WTC11 (cell line): Measurements from ENCODE around the gene LYZL4. TPM values are rescaled to one million over a fixed set of nuclear protein-coding genes. Genes with fewer than 3 reads are reported as not detected.

Experiments used
- ATAC-seq: fragments of 200-7000 bp; cut with Tn5 transposase; 2 replicates; pipeline ENCODE4 v1.10.0; 2021; ENCODE audit warnings: mild to moderate bottlenecking, moderate library complexity
- CTCF ChIA-PET: fragments of 300-600 bp; sonication (Branson Sonifier 250); formaldehyde crosslinking; loops from one replicate; lab custom pipeline; 2021; ENCODE audit warnings: antibody characterized with exemption; lab: Charles Lee
- POLR2A ChIA-PET: fragments of 350-600 bp; sonication (Branson Sonifier 250); formaldehyde crosslinking; loops from one replicate; lab custom pipeline; 2021; ENCODE audit warnings: antibody characterized with exemption; lab: Charles Lee
- DNase-seq: peaks from one replicate; pipeline ENCODE4 v3.0.0; 2021; ENCODE audit warnings: low spot score
- H3K27ac Mint-ChIP-seq: 2 replicates; pipeline ENCODE4 v1.8.0; 2021; ENCODE audit warnings: mixed read lengths
- H3K27me3 Mint-ChIP-seq: 2 replicates; pipeline ENCODE4 v1.8.0; 2021; ENCODE audit warnings: low read depth, mild to moderate bottlenecking, moderate library complexity, mixed read lengths
- H3K36me3 Mint-ChIP-seq: 2 replicates; pipeline ENCODE4 v1.8.0; 2021; ENCODE audit warnings: mixed read lengths
- H3K4me1 Mint-ChIP-seq: 2 replicates; pipeline ENCODE4 v1.8.0; 2022; ENCODE audit warnings: mixed read lengths
- H3K4me3 Mint-ChIP-seq: 2 replicates; pipeline ENCODE4 v1.8.0; 2021; ENCODE audit warnings: mild to moderate bottlenecking, moderate library complexity, mixed read lengths
- H3K9me3 Mint-ChIP-seq: 2 replicates; pipeline ENCODE4 v1.8.0; 2021; ENCODE audit warnings: mixed read lengths
- AFF4 ChIP-seq: sonication (generic); formaldehyde crosslinking; IDR thresholded peaks from 2 replicates; pipeline ENCODE4 v1.8.1; 2023; ENCODE audit warnings: mild to moderate bottlenecking, missing genetic modification reagents, borderline replicate concordance
- ATF2 ChIP-seq: sonication (generic); formaldehyde crosslinking; IDR thresholded peaks from 2 replicates; pipeline ENCODE4 v1.8.1; 2022; ENCODE audit warnings: low read depth, missing genetic modification reagents, borderline replicate concordance
- ATF6 ChIP-seq: sonication (generic); formaldehyde crosslinking; IDR thresholded peaks from 2 replicates; pipeline ENCODE4 v1.8.1; 2023; ENCODE audit warnings: mild to moderate bottlenecking, missing genetic modification reagents
- CBFB ChIP-seq: sonication (generic); formaldehyde crosslinking; IDR thresholded peaks from 2 replicates; pipeline ENCODE4 v1.8.1; 2022; ENCODE audit warnings: mild to moderate bottlenecking, low read depth, missing genetic modification reagents
- CTCF ChIP-seq: fragments of 200-600 bp; IDR thresholded peaks from 2 replicates; pipeline ENCODE4 v1.8.0; 2022; ENCODE audit warnings: antibody characterized with exemption
- E2F5 ChIP-seq: sonication (generic); formaldehyde crosslinking; IDR thresholded peaks from 2 replicates; pipeline ENCODE4 v1.8.1; 2022; ENCODE audit warnings: mild to moderate bottlenecking, moderate library complexity, missing genetic modification reagents
- ESRRA ChIP-seq: sonication (generic); formaldehyde crosslinking; IDR thresholded peaks from 2 replicates; pipeline ENCODE4 v1.8.1; 2022; ENCODE audit warnings: mild to moderate bottlenecking, missing genetic modification reagents, borderline replicate concordance
- MAX ChIP-seq: sonication (generic); formaldehyde crosslinking; IDR thresholded peaks from 2 replicates; pipeline ENCODE4 v1.8.0; 2022; ENCODE audit warnings: mild to moderate bottlenecking, missing genetic modification reagents
- OVOL2 ChIP-seq: fragments of 250-450 bp; sonication (Bioruptor Pico); IDR thresholded peaks from 2 replicates; pipeline ENCODE4 v1.9.0; 2021; ENCODE audit warnings: mild to moderate bottlenecking, borderline replicate concordance
- PREB ChIP-seq: sonication (generic); formaldehyde crosslinking; IDR thresholded peaks from 2 replicates; pipeline ENCODE4 v1.8.1; 2022; ENCODE audit warnings: mild to moderate bottlenecking, missing genetic modification reagents, moderate library complexity, borderline replicate concordance
- STAT6 ChIP-seq: sonication (generic); formaldehyde crosslinking; conservative IDR thresholded peaks from 2 replicates; pipeline ENCODE4 v1.8.1; 2023; ENCODE audit warnings: mild to moderate bottlenecking, low read depth, missing genetic modification reagents, moderate library complexity
- TP53 ChIP-seq: sonication (generic); formaldehyde crosslinking; IDR thresholded peaks from 2 replicates; pipeline ENCODE4 v1.8.1; 2023; ENCODE audit warnings: mild to moderate bottlenecking, missing genetic modification reagents
- ZNF219 ChIP-seq: sonication (generic); formaldehyde crosslinking; IDR thresholded peaks from 2 replicates; pipeline ENCODE4 v1.8.0; 2023; ENCODE audit warnings: missing genetic modification reagents, mild to moderate bottlenecking, borderline replicate concordance
- ZNF263 ChIP-seq: sonication (generic); formaldehyde crosslinking; IDR thresholded peaks from 2 replicates; pipeline ENCODE4 v1.8.1; 2022; ENCODE audit warnings: low read depth, mild to moderate bottlenecking, moderate library complexity, missing genetic modification reagents
- ZNF423 ChIP-seq: fragments of 250-450 bp; sonication (Bioruptor Pico); IDR thresholded peaks from 2 replicates; pipeline ENCODE4 v2.1.2; 2022; ENCODE audit warnings: mild to moderate bottlenecking, moderate library complexity
- total RNA-seq: library from RNA; stranded (reverse); gene quantifications from 3 replicates; pipeline ENCODE4 v1.2.3, GENCODE V29; 2021

LYZL4 gene
- total RNA-seq, 1 experiment from 2014 or later = not detected

GRCh38 chr3:42440924-42441323 is 30.5 kb upstream of the LYZL4 start:
- peak; percentile 32 for DNase-seq
- H3K27ac Mint-ChIP-seq = no peak overlapping the region
- CTCF ChIA-PET = interaction anchor here (0.8 to 4.3 kb wide), 11 partner anchors 12 to 211 kb away, joined by 3 to 82 read pairs (median 6); partner anchors contain the start of gene VIPR1

GRCh38 chr3:42439261-42440115 is 29.1 kb upstream of the LYZL4 start:
- H3K4me1 Mint-ChIP-seq = peaks cover 28% of the 10 kb centered on the region
- H3K9me3 Mint-ChIP-seq = peaks cover 3% of the 10 kb centered on the region; the same call in 1 of the 2 replicates
- DNase-seq (no peak), ATAC-seq (no peak)
- no peak overlapping the region for H3K4me3 Mint-ChIP-seq
- ChIA-PET POLR2A (no interaction called here), CTCF (interaction anchor here (0.6 to 1.7 kb wide), 5 partner anchors 11 to 192 kb away, joined by 3 to 5 read pairs (median 4); no protein-coding TSS in a partner anchor)
- TF ChIP-seq CTCF (no peak), PREB (no peak), CBFB (no peak), TP53 (CRISPR knock-in tag) (no peak), ZNF219 (no peak), ZNF263 (CRISPR knock-in tag) (no peak)
- H3K27me3 Mint-ChIP-seq = no peaks in the 10 kb centered on the region
- no peaks in the 10 kb centered on the region for H3K36me3 Mint-ChIP-seq
- no peak overlapping the region for H3K27ac Mint-ChIP-seq

More at GRCh38 chr3:42440924-42441323, 30.5 kb upstream of the LYZL4 start:
- Mint-ChIP-seq H3K9me3 (0 out of 2 replicates have a peak, but pooled peaks cover 3% of the 10 kb centered on the region), H3K4me3 (no peak overlapping the region), H3K4me1 (peaks cover 36% of the 10 kb centered on the region), H3K36me3 (no peaks in the 10 kb centered on the region), H3K27me3 (no peaks in the 10 kb centered on the region)
- POLR2A ChIA-PET = no interaction called here
- ATAC-seq = no peak; the same call in 1 of the 2 replicates
- TF ChIP-seq ZNF423 (CRISPR knock-in tag) = peak; percentile 77
- TF ChIP-seq E2F5 = no peak
- no peak for TF ChIP-seq ATF2 (CRISPR knock-in tag)

- peaks cover 8% of the 10 kb centered on the region; the same call in 1 of the 2 replicates for H3K9me3 Mint-ChIP-seq
- H3K4me1 Mint-ChIP-seq = peaks cover 28% of the 10 kb centered on the region
- POLR2A ChIA-PET = no interaction called here
- H3K27me3 Mint-ChIP-seq = no peaks in the 10 kb centered on the region
- no peak for ATAC-seq
- no peaks in the 10 kb centered on the region for H3K36me3 Mint-ChIP-seq
- CTCF ChIA-PET = interaction anchor here (1.6 kb wide), 1 partner anchor 191 kb away, joined by 5 read pairs; no protein-coding TSS in a partner anchor
- H3K27ac Mint-ChIP-seq = no peak overlapping the region
- no peak for DNase-seq
- H3K4me3 Mint-ChIP-seq = no peak overlapping the region
- no peak for TF ChIP-seq OVOL2 (CRISPR knock-in tag)
- no peak for TF ChIP-seq ATF6 (CRISPR knock-in tag)
- no peak for TF ChIP-seq AFF4
- TF ChIP-seq ESRRA (CRISPR knock-in tag) = no peak
- TF ChIP-seq MAX (CRISPR knock-in tag) = no peak
- TF ChIP-seq STAT6 (CRISPR knock-in tag) = no peak
Observed at GRCh38 chr3:42438758-42439157, 28.3 kb upstream of the LYZL4 start.
